Stomach smooth muscle (tissue), 2 donors: ENCODE data around the gene VASP.

Source experiments
- H3K27ac ChIP-seq: one replicate; pipeline ENCODE4 v1.7.0; 2013; ENCODE audit warnings: mild to moderate bottlenecking, low read length, inconsistent platforms
- H3K27me3 ChIP-seq, 2 donors: one replicate each; pipeline ENCODE4 v1.7.0; 2013; ENCODE audit warnings: low read length in 2 of 2; ENCODE audit not compliant: insufficient read depth in 2 of 2, control insufficient read depth in 1 of 2
- H3K36me3 ChIP-seq, 2 donors: one replicate each; pipeline ENCODE4 v1.7.0; 2013; ENCODE audit warnings: low read length in 2 of 2; ENCODE audit not compliant: control insufficient read depth in 2 of 2, insufficient read depth in 2 of 2
- H3K4me1 ChIP-seq: one replicate; pipeline ENCODE4 v1.7.0; 2013; ENCODE audit warnings: low read length; ENCODE audit not compliant: control insufficient read depth, insufficient read depth
- H3K4me3 ChIP-seq, 2 donors: one replicate each; pipeline ENCODE4 v1.7.0; 2013; ENCODE audit warnings: low read length in 2 of 2
- H3K9ac ChIP-seq, 2 donors: one replicate each; pipeline ENCODE4 v1.7.0; 2013; ENCODE audit warnings: low read length in 2 of 2, mild to moderate bottlenecking in 1 of 2
- H3K9me3 ChIP-seq, 2 donors: one replicate each; pipeline ENCODE4 v1.7.0; 2013; ENCODE audit warnings: low read length in 2 of 2; ENCODE audit not compliant: control insufficient read depth in 2 of 2
- donor health status: healthy.
- donor health status: Pancreatic carcinoma.

VASP gene

GRCh38 chr19:45564131-45564780, 57.0 kb downstream of the VASP start:
- Histone ChIP-seq H3K27me3 (no peaks in the 10 kb centered on the region), H3K9me3 (no peaks in the 10 kb centered on the region), H3K4me1 (no peaks in the 10 kb centered on the region), H3K4me3 (no peak overlapping the region), H3K9ac (no peak overlapping the region), H3K27ac (no peak overlapping the region), H3K36me3 (no peaks in the 10 kb centered on the region)

- Histone ChIP-seq H3K9ac (no peak overlapping the region), H3K9me3 (no peaks in the 10 kb centered on the region), H3K36me3 (no peaks in the 10 kb centered on the region), H3K4me3 (no peak overlapping the region), H3K27ac (no peak overlapping the region), H3K27me3 (no peaks in the 10 kb centered on the region), H3K4me1 (no peaks in the 10 kb centered on the region)
These were observed 60.3 kb downstream of the VASP start for GRCh38 chr19:45567609-45568008.

GRCh38 chr19:45568732-45569131, 61.5 kb downstream of the VASP start:
- Histone ChIP-seq H3K27me3 (no peaks in the 10 kb centered on the region), H3K4me3 (no peak overlapping the region), H3K4me1 (no peaks in the 10 kb centered on the region), H3K36me3 (peaks cover 0 to 2% of the 10 kb centered on the region in 2 donors), H3K9me3 (no peaks in the 10 kb centered on the region), H3K27ac (no peak overlapping the region), H3K9ac (no peak overlapping the region)

GRCh38 chr19:45569619-45570421, 62.5 kb downstream of the VASP start:
- H3K36me3 ChIP-seq = peaks cover 2% of the 10 kb centered on the region in 2 donors
- H3K27me3 ChIP-seq = no peaks in the 10 kb centered on the region
- no peak overlapping the region for H3K9ac ChIP-seq
- no peak overlapping the region for H3K4me3 ChIP-seq
- no peak overlapping the region for H3K27ac ChIP-seq
- H3K9me3 ChIP-seq = no peaks in the 10 kb centered on the region
- no peaks in the 10 kb centered on the region for H3K4me1 ChIP-seq

DNA sequence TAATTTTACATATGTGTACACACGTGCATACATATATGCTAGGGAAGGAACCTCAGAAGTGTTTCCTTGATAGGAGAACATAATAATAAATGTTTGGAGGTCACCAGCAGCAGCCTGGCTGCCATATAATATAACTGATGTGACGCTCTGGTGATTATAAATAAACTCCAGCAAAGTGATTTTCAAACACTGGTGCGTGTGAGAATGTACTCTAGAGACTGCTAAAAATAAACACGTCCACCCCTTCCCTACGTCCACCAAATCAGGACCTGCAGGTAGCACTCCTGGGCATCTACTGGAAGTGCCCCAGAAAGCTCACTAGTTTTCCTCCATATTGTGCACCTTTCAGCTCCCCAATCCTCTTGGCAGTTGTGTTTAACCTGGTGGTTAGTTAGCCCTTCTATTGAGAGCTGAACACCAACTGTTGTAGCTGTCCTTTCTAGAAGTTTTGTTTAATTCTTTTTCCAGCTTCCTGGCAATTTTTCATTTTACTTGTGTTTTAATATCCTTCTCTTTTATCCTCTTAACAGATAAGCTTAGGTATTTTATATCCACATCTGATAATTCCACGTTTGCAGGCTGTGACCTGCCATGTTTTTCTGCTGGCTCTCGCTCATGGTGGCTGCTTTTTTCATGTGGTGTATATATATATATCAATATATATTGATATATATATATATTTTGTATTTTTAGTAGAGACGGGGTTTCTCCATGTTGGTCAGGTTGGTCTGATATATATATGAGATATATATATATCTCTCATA, 64.4 kb downstream of the VASP start:
- no peak overlapping the region for H3K4me3 ChIP-seq
- H3K9me3 ChIP-seq = no peaks in the 10 kb centered on the region
- H3K9ac ChIP-seq = no peak overlapping the region
- H3K27me3 ChIP-seq = no peaks in the 10 kb centered on the region
- H3K27ac ChIP-seq = no peak overlapping the region
- peaks cover 1% of the 10 kb centered on the region for H3K4me1 ChIP-seq
- H3K36me3 ChIP-seq = peaks cover 2% of the 10 kb centered on the region in 2 donors

GRCh38 chr19:45574526-45574925, 67.2 kb downstream of the VASP start:
- Histone ChIP-seq H3K9ac (no peak overlapping the region), H3K27ac (no peak overlapping the region), H3K4me1 (peaks cover 9% of the 10 kb centered on the region), H3K27me3 (no peaks in the 10 kb centered on the region), H3K4me3 (no peak overlapping the region), H3K9me3 (no peaks in the 10 kb centered on the region), H3K36me3 (peaks cover 2% of the 10 kb centered on the region in 2 donors)

DNA sequence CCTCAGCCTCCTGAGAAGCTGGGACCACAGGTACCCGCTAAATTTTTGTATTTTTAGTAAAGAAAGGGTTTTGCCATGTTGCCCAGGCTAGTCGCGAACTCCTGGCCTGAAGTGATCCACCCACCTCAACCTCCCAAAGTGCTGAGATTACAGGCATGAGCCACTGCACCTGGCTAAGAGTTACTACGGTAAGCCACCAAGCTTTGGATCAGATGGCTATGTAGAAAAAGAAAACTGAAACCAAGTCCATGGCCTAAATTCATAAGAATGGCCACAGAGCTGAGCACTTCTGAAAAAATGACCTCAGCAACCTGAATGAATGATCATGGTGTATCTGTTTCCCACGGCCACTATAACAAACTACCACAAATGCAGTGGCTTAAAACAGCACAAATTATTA, 67.9 kb downstream of the VASP start:
- H3K4me1 ChIP-seq = peaks cover 9% of the 10 kb centered on the region
- H3K36me3 ChIP-seq = peaks cover 2% of the 10 kb centered on the region in 2 donors
- H3K9me3 ChIP-seq = no peaks in the 10 kb centered on the region
- H3K4me3 ChIP-seq = no peak overlapping the region
- no peak overlapping the region for H3K27ac ChIP-seq
- no peak overlapping the region for H3K9ac ChIP-seq
- H3K27me3 ChIP-seq = no peaks in the 10 kb centered on the region
